GM12874 (cell line): ENCODE data around the gene GJC1.

ENCODE experiments used
- CTCF ChIP-seq: IDR thresholded peaks from 2 replicates; pipeline ENCODE4 v1.5.1; 2011; ENCODE audit warnings: low read depth, mild to moderate bottlenecking, control low read depth, low read length, moderate library complexity; ENCODE audit not compliant: insufficient read depth

Gene GJC1

GRCh38 chr17:44867841-44868240 is 37.8 kb upstream of the GJC1 start:
- no peak for TF ChIP-seq CTCF

- no peak for TF ChIP-seq CTCF
Observed at GRCh38 chr17:44865931-44866330, 35.8 kb upstream of the GJC1 start.

GRCh38 chr17:44865231-44865660 is 35.2 kb upstream of the GJC1 start:
- TF ChIP-seq CTCF = peak; percentile 72

- TF ChIP-seq CTCF = no peak
Observed at GRCh38 chr17:44864831-44865230, 34.7 kb upstream of the GJC1 start.

- TF ChIP-seq CTCF = no peak
Observed at GRCh38 chr17:44863061-44863918, 33.2 kb upstream of the GJC1 start.

GRCh38 chr17:44862278-44862914 is 32.3 kb upstream of the GJC1 start:
- TF ChIP-seq CTCF = no peak

GRCh38 chr17:44859701-44860100 is 29.6 kb upstream of the GJC1 start:
- TF ChIP-seq CTCF = no peak
